Stimulated activated CD4-positive, alpha-beta T cell treated with anti-CD3 and anti-CD28 coated beads, TNF-alpha, amount 100 ng/mL, for 24 hours (primary cell): Measurements from ENCODE around the gene GRID1.
"Not testable (repeated sequence)": the region's sequence is repeated elsewhere in the genome, so short reads cannot be mapped to it uniquely, and the experiment has no call there.

Experiments
- DNase-seq, 3 experiments: peaks; one replicate each; pipeline ENCODE4 v3.0.0-alpha.2; 2020; ENCODE audit warnings: low read depth in 3 of 3

GRID1 gene

GRCh38 chr10:85874208-85874607, 492.4 kb downstream of the GRID1 start:
- no peak for DNase-seq

DNA sequence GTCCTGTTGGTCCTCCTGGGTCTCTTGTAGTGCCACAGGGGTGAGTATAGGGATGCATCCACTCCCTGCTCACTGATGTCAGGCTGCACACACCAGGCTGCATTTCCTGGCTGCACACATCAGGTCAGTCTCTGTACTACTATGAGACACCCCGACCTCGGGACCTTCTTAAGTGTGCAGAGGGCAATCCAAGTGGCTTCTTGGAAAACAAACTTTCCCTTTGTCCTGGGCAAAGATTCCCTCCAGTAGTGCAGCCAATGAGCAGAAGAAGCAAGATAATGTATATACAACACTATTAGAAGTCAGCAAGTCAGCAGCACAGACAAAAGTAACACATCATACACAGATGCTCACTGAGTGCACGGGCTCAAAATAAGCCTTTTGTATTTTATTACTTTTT, 493.5 kb downstream of the GRID1 start:
- DNase-seq: no peak

- DNase-seq: no peak
Measured at GRCh38 chr10:85868627-85869499, 497.7 kb downstream of the GRID1 start.

GRCh38 chr10:85864868-85865526, 501.6 kb downstream of the GRID1 start:
- DNase-seq: no peak

- no peak for DNase-seq
Measured at GRCh38 chr10:85864173-85864549, 502.4 kb downstream of the GRID1 start.

DNA sequence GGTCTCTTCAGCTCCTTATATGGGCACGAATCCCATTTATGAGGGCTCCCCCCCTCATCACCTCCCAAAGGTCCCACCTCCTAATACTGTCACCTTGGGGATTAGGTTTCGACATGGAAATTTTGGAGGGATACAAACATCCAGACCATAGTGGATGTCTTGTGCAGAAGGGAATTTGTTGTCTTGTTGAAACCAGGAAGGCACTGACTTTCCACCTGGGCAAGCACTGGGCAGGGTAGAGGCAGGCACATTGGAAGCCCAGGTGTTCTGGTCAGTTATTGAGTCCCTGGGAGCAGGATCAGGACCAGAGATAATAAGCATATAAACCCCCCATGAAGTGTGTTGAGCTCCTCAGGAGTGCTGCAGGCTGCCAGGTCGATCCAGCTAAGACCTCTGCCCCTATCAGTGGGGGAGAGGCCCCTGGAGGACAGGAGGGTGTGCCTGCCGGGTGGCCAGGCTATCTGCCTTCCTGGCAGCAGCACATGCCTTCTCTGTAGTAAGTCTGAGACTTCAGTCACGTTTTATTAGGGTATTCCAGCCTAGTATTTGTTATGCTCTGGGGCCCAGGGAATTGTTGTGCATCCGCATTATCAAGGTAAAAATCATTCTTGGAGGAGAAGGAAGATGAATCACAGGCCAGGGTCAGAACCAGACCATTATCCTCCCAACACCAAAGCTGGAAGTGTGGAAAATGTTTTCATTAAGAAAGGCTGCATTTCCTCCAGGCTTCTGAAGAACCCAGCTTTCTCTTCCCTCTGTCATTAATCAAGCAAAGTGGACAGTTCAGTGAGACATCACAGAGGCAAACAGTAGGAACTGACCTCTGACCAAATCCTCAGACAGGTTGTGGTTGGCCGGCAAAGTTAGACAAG, 503.1 kb downstream of the GRID1 start:
- DNase-seq: no peak

DNA sequence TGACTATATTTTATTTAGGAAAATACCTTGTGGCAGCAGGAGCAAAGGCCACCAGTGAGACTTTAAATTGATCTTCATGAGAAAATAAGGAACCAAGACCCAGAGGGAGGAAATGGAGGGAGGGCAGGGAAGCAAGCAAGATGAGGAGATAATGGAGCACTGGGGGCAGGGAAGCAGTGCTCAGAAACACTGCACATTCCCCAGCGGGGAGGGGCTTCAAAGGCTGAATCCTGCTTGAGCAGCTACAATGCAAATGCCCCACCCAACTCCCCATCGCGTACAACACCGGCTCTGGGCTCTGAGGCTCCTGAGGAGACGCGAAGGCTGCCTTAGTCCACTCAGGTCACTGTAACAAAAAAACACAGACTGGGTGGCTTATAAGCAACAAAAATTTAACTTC, 503.8 kb downstream of the GRID1 start:
- no peak for DNase-seq

DNA sequence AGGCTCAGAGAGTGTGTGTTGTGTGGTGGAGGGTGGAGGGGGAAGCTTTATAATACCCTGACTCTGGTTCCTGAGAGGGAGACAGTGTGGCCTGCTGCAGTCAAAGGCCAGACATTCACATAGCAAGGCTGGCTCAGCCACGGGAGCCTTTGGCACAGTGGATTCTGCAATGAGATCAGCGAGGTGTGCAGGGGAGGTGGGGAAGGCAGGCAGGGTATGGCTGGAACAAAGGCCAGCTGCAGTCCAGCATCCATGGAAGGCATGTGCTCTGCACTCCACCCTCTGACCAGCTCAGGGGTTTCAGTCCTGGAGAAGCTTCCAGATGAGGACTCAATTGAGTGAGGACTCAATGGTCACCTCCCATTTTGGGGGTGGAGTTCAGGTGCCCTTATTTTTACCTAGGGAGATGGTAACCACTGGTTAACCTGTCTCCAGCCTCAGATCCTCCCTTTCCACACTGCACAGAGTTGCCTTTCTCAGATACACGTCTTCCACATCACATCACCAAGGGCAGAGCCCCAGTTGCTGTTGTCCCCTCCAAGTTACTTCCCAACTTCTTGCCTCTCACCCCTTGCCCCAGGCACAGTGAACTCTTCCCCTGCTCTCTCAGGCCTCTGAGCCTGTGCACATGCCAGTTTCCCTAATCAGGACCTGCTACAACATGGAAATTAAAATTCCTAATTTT, 504.9 kb downstream of the GRID1 start:
- DNase-seq: no peak

- no peak for DNase-seq
Measured at GRCh38 chr10:85859859-85860258, 506.7 kb downstream of the GRID1 start.

DNA sequence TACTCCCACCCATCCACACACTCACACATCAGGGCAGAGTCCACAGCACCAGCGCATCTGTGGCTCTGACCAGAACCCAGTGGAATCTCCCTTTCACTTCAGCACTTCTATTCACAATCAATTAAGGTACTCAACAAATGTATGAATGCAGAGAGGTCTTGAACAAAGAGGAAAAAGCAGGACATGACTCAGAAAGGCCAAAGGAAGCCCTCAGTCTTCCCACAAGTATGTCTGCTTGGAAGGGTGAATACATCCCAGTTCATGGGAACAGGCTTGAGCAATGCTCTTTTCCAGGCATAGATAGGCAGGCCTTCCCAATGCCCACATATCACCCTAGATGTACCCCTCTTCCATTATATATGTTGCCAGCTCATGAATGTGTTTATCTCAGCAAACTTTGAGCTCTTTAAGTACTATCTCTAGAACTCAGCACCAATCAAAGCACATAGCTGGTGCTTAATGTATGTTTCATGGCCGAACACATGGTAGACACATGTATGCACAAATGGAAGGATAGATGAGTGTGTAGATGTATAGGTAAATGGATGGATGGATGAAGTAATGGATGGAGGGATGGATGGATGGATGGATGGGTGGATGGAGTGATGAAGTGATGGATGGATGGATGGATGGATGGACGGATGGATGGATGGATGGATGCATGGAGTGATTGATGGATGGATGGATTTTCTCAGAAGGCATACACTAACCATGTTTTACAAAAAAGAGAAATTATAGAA, 507.6 kb downstream of the GRID1 start:
- no peak for DNase-seq

DNA sequence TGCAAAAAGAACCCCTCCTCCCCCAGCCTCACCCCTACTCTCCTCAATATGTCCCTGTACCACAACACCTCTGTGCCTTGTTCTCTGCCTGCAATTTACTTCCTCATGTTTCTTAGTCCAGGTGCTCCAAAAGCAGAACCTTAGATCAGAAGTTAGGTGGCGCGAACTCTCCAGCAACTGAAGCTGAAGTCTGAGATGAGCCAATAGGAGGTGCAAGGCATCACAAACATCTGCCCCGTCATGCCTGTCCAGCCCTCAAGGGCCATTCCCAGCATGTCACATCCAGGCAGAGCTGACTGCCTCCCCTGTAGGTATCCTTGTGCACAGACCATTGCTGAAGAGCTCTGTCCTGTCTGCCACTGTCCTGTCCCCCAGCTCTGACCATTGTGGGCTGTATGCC, 508.8 kb downstream of the GRID1 start:
- no peak for DNase-seq

- no peak for DNase-seq
Measured at GRCh38 chr10:85857305-85857704, 509.3 kb downstream of the GRID1 start.

DNA sequence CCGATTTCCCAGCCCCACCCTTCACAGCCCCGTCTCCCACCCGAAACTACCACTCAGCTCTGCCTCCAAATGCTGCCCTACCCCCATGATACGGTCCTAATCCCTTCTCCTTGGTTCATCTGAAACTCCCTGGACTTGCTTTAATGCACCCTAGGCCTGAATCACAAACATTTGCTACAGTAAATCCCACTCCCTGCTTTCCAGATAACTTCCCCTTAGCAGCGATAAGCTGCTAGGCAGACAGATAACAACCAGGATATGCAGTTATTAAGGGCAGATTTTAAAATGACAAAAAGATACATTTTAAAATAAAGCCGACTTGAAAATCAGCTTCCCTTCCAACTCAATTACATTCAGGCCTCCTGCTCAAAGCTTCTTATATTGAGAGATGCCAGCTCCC, 514.7 kb downstream of the GRID1 start:
- DNase-seq: no peak

DNA sequence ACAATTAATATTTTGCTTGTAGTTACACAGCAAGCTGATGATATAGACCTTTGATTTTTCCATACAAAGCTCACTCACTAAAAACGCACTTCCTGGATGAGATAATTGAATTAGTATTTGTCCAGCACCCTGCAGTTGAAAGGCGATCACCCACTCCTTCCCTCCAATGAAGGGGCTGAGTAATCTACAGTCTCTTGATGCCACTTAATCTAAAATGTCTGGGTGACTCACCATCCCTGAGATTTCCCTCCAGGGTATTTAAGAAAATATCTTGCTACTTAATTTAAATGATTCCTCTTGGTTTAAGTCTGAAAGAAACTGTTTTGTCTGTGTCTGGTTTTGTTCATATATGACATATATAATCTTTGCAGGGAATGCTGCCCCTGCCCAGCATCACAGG, 515.3 kb downstream of the GRID1 start:
- DNase-seq: no peak

DNA sequence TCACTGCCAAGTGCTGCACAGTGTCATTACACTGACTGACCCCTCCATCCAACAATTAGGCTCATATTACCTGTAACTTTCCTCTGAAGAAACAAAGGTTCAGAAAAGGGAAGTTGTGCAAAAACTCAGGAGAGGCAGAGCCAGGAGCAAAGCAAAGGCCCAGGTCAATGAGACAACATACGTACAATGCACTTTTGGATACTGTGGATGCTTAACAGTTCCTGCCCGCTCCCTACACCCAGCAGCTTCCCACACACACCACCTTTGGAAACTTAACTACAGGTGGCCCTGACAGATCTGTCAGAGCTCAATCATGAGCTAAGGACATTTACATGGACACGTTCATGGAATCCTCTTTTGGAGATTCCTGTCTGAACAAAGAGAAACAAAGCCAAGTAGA, 515.9 kb downstream of the GRID1 start:
- DNase-seq: no peak

DNA sequence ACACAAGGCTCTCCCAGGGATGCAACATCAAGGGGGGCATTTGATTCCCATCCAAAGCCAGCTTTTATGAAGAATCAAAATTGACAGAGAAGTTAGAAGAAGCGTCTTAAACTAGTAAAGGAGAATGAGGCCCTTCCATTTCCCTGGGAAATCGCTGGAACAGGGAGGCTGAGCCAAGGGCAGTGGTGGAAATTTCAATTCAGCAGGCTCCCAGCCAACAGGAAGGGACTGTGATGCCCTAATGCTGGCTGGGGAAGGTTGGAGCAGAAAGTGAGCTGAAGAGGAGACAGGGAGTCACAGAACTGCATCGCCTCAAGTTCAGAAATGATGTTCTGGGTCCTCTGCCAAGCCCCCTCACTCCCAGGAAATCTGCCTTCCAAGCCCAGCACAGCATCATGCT, 517.3 kb downstream of the GRID1 start:
- no peak for DNase-seq

DNA sequence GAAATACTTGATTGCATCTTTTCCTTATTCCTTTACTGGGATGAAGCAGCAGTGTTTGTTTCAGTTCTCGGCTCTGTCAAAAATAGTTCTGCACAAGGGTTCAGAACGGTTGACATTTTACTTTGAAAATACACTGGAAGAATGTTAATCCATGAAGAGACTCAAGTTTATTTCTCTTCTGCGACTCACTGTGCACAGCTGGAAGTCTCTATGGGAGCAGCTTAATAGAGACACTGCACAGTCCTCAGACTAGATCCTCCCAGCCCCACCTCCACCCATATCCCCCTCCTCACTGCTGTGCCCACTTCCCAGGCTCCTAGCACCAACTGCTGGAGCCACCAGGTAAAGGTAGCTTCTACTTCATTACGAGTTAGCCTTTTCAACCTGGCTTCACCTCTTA, 517.8 kb downstream of the GRID1 start:
- DNase-seq: no peak

- DNase-seq: no peak
Measured at GRCh38 chr10:85847085-85847484, 519.5 kb downstream of the GRID1 start.

- not testable (repeated sequence) for DNase-seq
Measured at GRCh38 chr10:85838660-85839059, 527.9 kb downstream of the GRID1 start.

GRCh38 chr10:85832988-85833387, 533.6 kb downstream of the GRID1 start:
- no peak for DNase-seq

DNA sequence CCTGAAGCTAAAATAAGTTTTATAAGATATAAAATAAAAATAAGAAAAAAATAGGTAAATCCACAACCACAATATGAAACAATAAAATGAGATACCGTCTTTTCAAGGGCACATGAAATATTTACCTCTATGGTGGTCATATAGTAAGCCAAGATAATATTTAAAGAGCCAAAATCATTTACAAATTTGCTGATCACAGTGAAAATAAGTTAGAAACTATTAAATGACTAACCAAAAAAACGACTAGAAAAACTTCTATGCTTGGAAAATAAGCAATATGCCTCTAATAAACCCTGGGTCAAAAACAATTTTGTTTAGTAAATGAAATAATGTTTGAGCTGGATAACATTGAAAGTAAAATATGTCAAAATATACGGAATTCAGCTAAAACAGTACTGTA, 535.2 kb downstream of the GRID1 start:
- DNase-seq: no peak
